H1 (cell line): Measurements from ENCODE around the gene SLC6A18. TPM values are rescaled to one million over a fixed set of nuclear protein-coding genes. Genes with fewer than 3 reads are reported as not detected.

Source experiments
- CTCF ChIA-PET: fragments of 300-600 bp; sonication (Branson Sonifier 250); formaldehyde crosslinking; loops from one replicate; lab custom pipeline; 2021; ENCODE audit not compliant: partially characterized antibody; lab: Charles Lee
- POLR2A ChIA-PET: fragments of 300-600 bp; sonication (Branson Sonifier 250); formaldehyde crosslinking; loops from one replicate; lab custom pipeline; 2021; ENCODE audit warnings: inconsistent platforms; ENCODE audit not compliant: partially characterized antibody; lab: Charles Lee
- DNase-seq, 2 experiments: peaks; one replicate each; pipeline versions ENCODE4 v3.0.0 to v3.0.0-alpha.2; 2010 to 2022; ENCODE audit warnings: low spot score in 2 of 2, low read depth in 1 of 2, mixed read lengths in 1 of 2
- FAIRE-seq: peaks from 2 replicates; lab custom pipeline; 2011; peaks lifted over from hg19 to GRCh38; lab: Jason Lieb, UNC
- H2AFZ ChIP-seq: 2 replicates; pipeline ENCODE4 v1.8.1; 2012; ENCODE audit warnings: low read length, inconsistent platforms
- H2AK5ac ChIP-seq: 2 replicates; pipeline ENCODE4 v1.6.1; 2013; ENCODE audit warnings: low read depth, low read length
- H2BK120ac ChIP-seq: replicated peaks from 2 replicates; pipeline ENCODE3; 2013; ENCODE audit warnings: low read depth, low read length, inconsistent platforms
- H2BK12ac ChIP-seq: 2 replicates; pipeline ENCODE4 v1.6.1; 2013; ENCODE audit warnings: low read depth, low read length
- H2BK15ac ChIP-seq: 2 replicates; pipeline ENCODE4 v1.6.1; 2013; ENCODE audit warnings: low read length
- H2BK20ac ChIP-seq: 2 replicates; pipeline ENCODE4 v1.6.1; 2013; ENCODE audit warnings: low read length
- H2BK5ac ChIP-seq: 2 replicates; pipeline ENCODE4 v1.6.1; 2013; ENCODE audit warnings: low read depth, low read length
- H3K14ac ChIP-seq: 2 replicates; pipeline ENCODE4 v1.6.1; 2013; ENCODE audit warnings: inconsistent platforms; ENCODE audit not compliant: insufficient read length
- H3K18ac ChIP-seq: 2 replicates; pipeline ENCODE4 v1.6.1; 2013; ENCODE audit warnings: low read length; ENCODE audit errors: extremely low read depth
- H3K23ac ChIP-seq: 2 replicates; pipeline ENCODE4 v1.6.1; 2013; ENCODE audit warnings: inconsistent platforms; ENCODE audit not compliant: insufficient read length
- H3K23me2 ChIP-seq: 2 replicates; pipeline ENCODE4 v1.6.1; 2013; ENCODE audit warnings: low read depth, low read length
- H3K27ac ChIP-seq: 2 replicates; pipeline ENCODE4 v1.6.1; 2011; ENCODE audit warnings: low read depth, low read length, inconsistent platforms
- H3K27me3 ChIP-seq, 4 experiments: replicated peaks in 1 of 4; 1 replicate in 1 of 4; 2 replicates in 3 of 4; pipeline versions ENCODE4 v1.6.1 to v1.8.1; 2011 to 2013; ENCODE audit warnings: low read length in 3 of 4, mild to moderate bottlenecking in 3 of 4, inconsistent platforms in 2 of 4, mixed read lengths in 2 of 4, moderate library complexity in 1 of 4; ENCODE audit not compliant: control insufficient read depth in 3 of 4, insufficient read depth in 3 of 4; ENCODE audit errors: extremely low read depth in 1 of 4
- H3K36me3 ChIP-seq, 4 experiments: 2 replicates each; pipeline versions ENCODE4 v1.6.1 to v1.8.1; 2011 to 2013; ENCODE audit warnings: mild to moderate bottlenecking in 4 of 4, low read length in 3 of 4, moderate library complexity in 2 of 4, control low read depth in 1 of 4, inconsistent platforms in 1 of 4; ENCODE audit not compliant: insufficient read depth in 4 of 4, control insufficient read depth in 2 of 4
- H3K4ac ChIP-seq: replicated peaks from 2 replicates; pipeline ENCODE3; 2013; ENCODE audit warnings: low read length, low read depth, mixed read lengths, inconsistent platforms; ENCODE audit not compliant: insufficient read length
- H3K4me1 ChIP-seq, 4 experiments: replicated peaks in 1 of 4; 1 replicate in 1 of 4; 2 replicates in 3 of 4; pipeline versions ENCODE4 v1.6.1 to v1.8.1; 2011 to 2013; ENCODE audit warnings: low read length in 3 of 4, inconsistent platforms in 2 of 4, mixed read lengths in 1 of 4; ENCODE audit not compliant: insufficient read depth in 4 of 4, control insufficient read depth in 3 of 4
- H3K4me2 ChIP-seq, 2 experiments: 2 replicates each; pipeline versions ENCODE4 v1.6.1 to v1.8.1; 2011 to 2013; ENCODE audit warnings: low read depth in 2 of 2, low read length in 2 of 2, control low read depth in 1 of 2, inconsistent platforms in 1 of 2, mild to moderate bottlenecking in 1 of 2; ENCODE audit not compliant: insufficient read depth in 1 of 2
- H3K4me3 ChIP-seq, 4 experiments: fragments of 200-600, 300-600 bp in 1 of 4; sonication (generic), shearing (Covaris generic), sonication (Bioruptor Twin) in 1 of 4; 2 replicates each; pipeline versions ENCODE4 v1.5.1 to v1.8.1; 2011 to 2016; ENCODE audit warnings: low read length in 4 of 4, low read depth in 3 of 4, control low read depth in 2 of 4, inconsistent platforms in 2 of 4, mild to moderate bottlenecking in 2 of 4, mixed read lengths in 1 of 4, moderate library complexity in 1 of 4; ENCODE audit not compliant: insufficient read depth in 2 of 4; ENCODE audit errors: extremely low read depth in 1 of 4
- H3K56ac ChIP-seq: replicated peaks from 2 replicates; pipeline ENCODE3; 2013; ENCODE audit warnings: low read depth, mild to moderate bottlenecking, mixed read lengths, low read length, inconsistent platforms; ENCODE audit not compliant: insufficient read length
- H3K79me1 ChIP-seq: 2 replicates; pipeline ENCODE4 v1.6.1; 2013; ENCODE audit warnings: low read depth, low read length, control low read depth
- H3K79me2 ChIP-seq, 2 experiments: 2 replicates each; pipeline versions ENCODE4 v1.6.1 to v1.8.1; 2012 to 2013; ENCODE audit warnings: low read length in 2 of 2, mild to moderate bottlenecking in 2 of 2, inconsistent platforms in 1 of 2; ENCODE audit not compliant: insufficient read depth in 2 of 2, control insufficient read depth in 1 of 2
- H3K9ac ChIP-seq, 4 experiments: replicated peaks in 1 of 4; 1 replicate in 1 of 4; 2 replicates in 3 of 4; pipeline versions ENCODE4 v1.6.1 to v1.8.1; 2011 to 2013; ENCODE audit warnings: low read depth in 3 of 4, low read length in 3 of 4, control low read depth in 2 of 4, mild to moderate bottlenecking in 2 of 4, moderate library complexity in 2 of 4, inconsistent platforms in 1 of 4; ENCODE audit errors: extremely low read depth in 1 of 4
- H3K9me3 ChIP-seq, 2 experiments: 2 replicates each; pipeline versions ENCODE4 v1.6.1 to v1.8.1; 2012 to 2013; ENCODE audit warnings: mild to moderate bottlenecking in 2 of 2, moderate library complexity in 2 of 2, control low read depth in 1 of 2, inconsistent platforms in 1 of 2, low read depth in 1 of 2, low read length in 1 of 2, mixed read lengths in 1 of 2; ENCODE audit not compliant: insufficient read depth in 2 of 2
- H4K20me1 ChIP-seq, 2 experiments: replicated peaks in 1 of 2; 2 replicates each; pipeline versions ENCODE3 to v1.8.1; 2011 to 2013; ENCODE audit warnings: inconsistent platforms in 2 of 2, low read length in 2 of 2, mild to moderate bottlenecking in 1 of 2; ENCODE audit not compliant: insufficient read depth in 2 of 2, control insufficient read depth in 1 of 2
- H4K5ac ChIP-seq: 2 replicates; pipeline ENCODE4 v1.6.1; 2013; ENCODE audit warnings: low read length, low read depth, mixed read lengths, inconsistent platforms; ENCODE audit not compliant: insufficient read length
- H4K8ac ChIP-seq: 2 replicates; pipeline ENCODE4 v1.8.0; 2013; ENCODE audit warnings: mild to moderate bottlenecking, moderate library complexity, low read length, inconsistent platforms; ENCODE audit not compliant: insufficient read depth; ENCODE audit errors: extremely low read depth
- H4K91ac ChIP-seq: replicated peaks from 2 replicates; pipeline ENCODE3; 2013; ENCODE audit warnings: low read length, mixed read lengths, inconsistent platforms; ENCODE audit not compliant: insufficient read length
- BCL11A ChIP-seq, 2 experiments: IDR thresholded peaks; one replicate each; pipeline ENCODE4 v1.6.1; 2011; ENCODE audit warnings: low read depth in 2 of 2, low read length in 2 of 2, mild to moderate bottlenecking in 2 of 2
- WGBS, 2 experiments: shearing (Covaris generic) in 1 of 2; methylation state at CpG; one replicate each; pipeline versions ENCODE4 v1.1.6 to v1.1.7; 2013 to 2015; ENCODE audit warnings: low lambda C conversion rate in 2 of 2, mixed read lengths in 2 of 2, inconsistent platforms in 1 of 2, low coverage in 1 of 2, missing lambda C conversion rate in 1 of 2; ENCODE audit not compliant: insufficient replicate concordance in 2 of 2, insufficient coverage in 1 of 2, insufficient read length in 1 of 2; ENCODE audit errors: extremely low coverage in 1 of 2, missing lambda C conversion rate in 1 of 2; 5-methylcytosine and 5-hydroxymethylcytosine counted together
- polyA plus RNA-seq, 7 experiments: library from polyadenylated mRNA; depleted of rRNA in 3 of 7; stranded (reverse) in 5 of 7; unstranded in 2 of 7; fragments of >200 nt in 5 of 7; fragments of 200-250 nt in 2 of 7; gene quantifications; 1 replicate in 5 of 7; 2 replicates in 1 of 7; 4 replicates in 1 of 7; pipeline versions ENCODE4 v1.2.1 to v1.2.3, GENCODE V29; 2011 to 2013; ENCODE audit warnings: missing spikeins in 2 of 7, mixed read lengths in 2 of 7
- total RNA-seq: library from RNA; stranded (reverse); fragmentation: NEBNext Ultra II Directional; extraction: Animal tissue kit (Norgen Biotek cat#: 25700); gene quantifications from 2 replicates; pipeline ENCODE4 v1.2.1, GENCODE V29; 2021

Gene SLC6A18
- total and polyA plus RNA-seq, 2 of the 8 experiments (the other 6 are each of a cell fraction or from before 2014, with no cell fraction given), result not detected

- no peaks in the 10 kb centered on the region for H3K79me1 ChIP-seq
- no peak overlapping the region for H3K4ac ChIP-seq
- CTCF ChIA-PET, result interaction anchor here (0.5 to 1.4 kb wide), 5 partner anchors 17 to 797 kb away, joined by 3 to 5 read pairs (median 4); no protein-coding TSS in a partner anchor
- H2BK5ac ChIP-seq, result no peak overlapping the region
- H3K4me2 ChIP-seq, result no peak overlapping the region
- no peak overlapping the region for H2AFZ ChIP-seq
- H4K91ac ChIP-seq, result no peak overlapping the region
- no peak overlapping the region for H3K27ac ChIP-seq
- H4K5ac ChIP-seq, result no peak overlapping the region
- FAIRE-seq (no peak), DNase-seq (no peak)
- H3K4me3 ChIP-seq, result no peak overlapping the region
- peak overlapping the region; percentile 42; the same call in 1 of the 2 replicates for H4K8ac ChIP-seq
- no peak overlapping the region for H3K9ac ChIP-seq
- H3K23me2 ChIP-seq, result no peaks in the 10 kb centered on the region
- H4K20me1 ChIP-seq, result no peaks in the 10 kb centered on the region
- no peak overlapping the region for H2AK5ac ChIP-seq
- H3K18ac ChIP-seq, result no peak overlapping the region
- H3K4me1 ChIP-seq, result peaks cover 0 to 3% (median 0%) of the 10 kb centered on the region in 4 experiments; a peak in 1 of 7 replicates
- H2BK20ac ChIP-seq, result no peak overlapping the region
- POLR2A ChIA-PET, result no interaction called here
- no peak overlapping the region for H3K14ac ChIP-seq
- no peaks in the 10 kb centered on the region for H3K36me3 ChIP-seq
- H2BK120ac ChIP-seq, result no peak overlapping the region
- no peaks in the 10 kb centered on the region for H3K9me3 ChIP-seq
- H3K56ac ChIP-seq, result no peak overlapping the region
- no peak overlapping the region for H2BK12ac ChIP-seq
- H3K23ac ChIP-seq, result no peak overlapping the region
- no peaks in the 10 kb centered on the region for H3K27me3 ChIP-seq
- WGBS, 2 experiments, result 88% methylated on average over 26 of the region's 28 CpGs; no CpG with 5 or more reads in 1 of the 2 experiments
- no peak overlapping the region for H2BK15ac ChIP-seq
- no peaks in the 10 kb centered on the region for H3K79me2 ChIP-seq
- no peak for TF ChIP-seq BCL11A (IDR thresholded peaks at IDR 0.05; ENCODE audit: low read depth in 2 of 2, low read length in 2 of 2)
These were observed 24.5 kb upstream of the SLC6A18 start for GRCh38 chr5:1200495-1201326.
